ENCODE measurements around the gene OR51B5. TPM values are rescaled to one million over a fixed set of nuclear protein-coding genes. Genes with fewer than 3 reads are reported as not detected.

The OR51B5 gene, protein sequence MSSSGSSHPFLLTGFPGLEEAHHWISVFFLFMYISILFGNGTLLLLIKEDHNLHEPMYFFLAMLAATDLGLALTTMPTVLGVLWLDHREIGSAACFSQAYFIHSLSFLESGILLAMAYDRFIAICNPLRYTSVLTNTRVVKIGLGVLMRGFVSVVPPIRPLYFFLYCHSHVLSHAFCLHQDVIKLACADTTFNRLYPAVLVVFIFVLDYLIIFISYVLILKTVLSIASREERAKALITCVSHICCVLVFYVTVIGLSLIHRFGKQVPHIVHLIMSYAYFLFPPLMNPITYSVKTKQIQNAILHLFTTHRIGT
- polyA plus RNA-seq (2012; rRNA removed) = 0.15 and 0.29 TPM in 2 replicates
- 0.20 and 0.24 TPM in 2 replicates for polyA plus RNA-seq (2012; cell fraction: cytosol; rRNA removed)
- 0.53 and 0.57 TPM in 2 replicates for polyA plus RNA-seq (2012; cell fraction: nucleus; rRNA removed)

DNA sequence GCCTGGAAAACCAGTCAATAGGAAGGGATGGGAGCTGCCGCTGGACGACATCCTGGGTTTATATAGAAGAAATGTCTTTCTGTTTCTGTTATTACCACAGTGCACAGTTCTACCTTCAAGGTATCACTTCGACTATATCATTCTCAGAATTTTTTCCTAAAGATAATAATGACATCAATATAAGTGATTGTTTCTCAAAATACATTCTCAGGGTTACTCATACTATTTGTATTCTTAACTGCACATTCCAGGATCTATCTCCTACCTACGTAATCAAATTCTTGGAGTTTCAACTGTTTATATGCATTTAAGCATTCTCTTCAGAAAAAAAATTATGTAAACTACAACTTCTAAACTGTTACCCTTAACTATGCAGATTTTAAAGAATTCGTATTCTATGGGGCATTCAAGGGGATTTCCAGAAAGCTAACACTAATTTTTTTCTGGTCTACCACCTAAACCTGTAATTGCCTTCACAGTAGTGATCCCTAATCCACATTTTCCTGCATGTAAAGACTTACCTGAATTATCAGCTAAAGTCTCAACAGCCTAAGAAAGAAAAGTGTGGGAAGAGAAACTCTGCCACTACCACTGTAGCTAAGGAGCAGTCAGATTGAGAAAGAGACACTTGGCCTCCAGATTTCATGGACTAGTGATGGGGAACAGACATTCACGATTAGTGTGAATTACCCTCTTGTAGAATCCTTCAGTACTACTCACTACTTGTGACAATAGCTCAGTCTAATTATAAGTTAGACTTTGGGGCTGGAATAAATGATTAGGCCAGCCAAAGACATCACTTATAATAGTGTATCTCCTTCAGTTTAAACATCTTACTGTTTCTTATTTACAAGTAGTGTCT lies at the start of gene OR51B5:
Gene OR51B5, minus strand, starts transcription at position 51 of the 862 bp plus-strand sequence. Its CDS starts 0 bp downstream, at position 51.
- CTCF ChIA-PET = interaction anchor here (1.3 kb wide), 1 partner anchor 9 kb away, joined by 3 read pairs; no protein-coding TSS in a partner anchor
- WGBS (ENCODE audit: low lambda C conversion rate) = 11% methylated on average over 6 of the region's 6 CpGs

DNA sequence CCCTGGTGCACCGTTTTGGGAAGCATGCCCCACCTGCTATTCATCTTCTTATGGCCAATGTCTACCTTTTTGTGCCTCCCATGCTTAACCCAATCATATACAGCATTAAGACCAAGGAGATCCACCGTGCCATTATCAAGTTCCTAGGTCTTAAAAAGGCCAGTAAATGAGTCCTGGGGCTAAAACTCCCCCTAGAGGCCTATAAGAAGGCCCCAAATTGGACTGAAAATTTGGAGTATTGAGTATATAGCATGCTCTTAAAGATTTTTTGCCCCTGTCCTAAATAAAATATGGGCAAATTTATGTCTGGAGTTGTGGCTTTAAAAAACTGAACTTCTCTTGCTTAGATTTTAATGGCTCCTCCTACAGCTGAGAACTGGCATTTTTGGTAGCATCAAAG lies 46.9 kb upstream of the OR51B5 start:
- H3K9me3 ChIP-seq = no peaks in the 10 kb centered on the region
- H2AFZ ChIP-seq (ENCODE audit: low read depth) = no peak overlapping the region
- H3K9ac ChIP-seq = no peak overlapping the region
- H3K27ac ChIP-seq (ENCODE audit: low read depth in 2 of 2, low read length in 1 of 2) = no peak overlapping the region
- H3K79me2 ChIP-seq (ENCODE audit: insufficient read depth) = no peaks in the 10 kb centered on the region
- H4K20me1 ChIP-seq (ENCODE audit: insufficient read depth) = no peaks in the 10 kb centered on the region
- H3K27me3 ChIP-seq (ENCODE audit: insufficient read depth) = no peaks in the 10 kb centered on the region; the same call in 1 of the 2 replicates
- 13% methylated on average over 2 of the region's 2 CpGs for WGBS (ENCODE audit: low lambda C conversion rate)
- ChIA-PET CTCF (interaction anchor here (1.8 kb wide), 1 partner anchor 9 kb away, joined by 9 read pairs; no protein-coding TSS in a partner anchor), POLR2A (no interaction called here)
- H3K4me2 ChIP-seq = no peak overlapping the region
- no peaks in the 10 kb centered on the region for H3K36me3 ChIP-seq (replicated peaks in 1 of 2; ENCODE audit: control insufficient read depth in 1 of 2, insufficient read depth in 2 of 2, low read length in 1 of 2)
- no peak for DNase-seq
- TF ChIP-seq FOXM1 (IDR thresholded peaks at IDR 0.05; ENCODE audit: low read depth) = no peak
- TF ChIP-seq, protein P1, sequence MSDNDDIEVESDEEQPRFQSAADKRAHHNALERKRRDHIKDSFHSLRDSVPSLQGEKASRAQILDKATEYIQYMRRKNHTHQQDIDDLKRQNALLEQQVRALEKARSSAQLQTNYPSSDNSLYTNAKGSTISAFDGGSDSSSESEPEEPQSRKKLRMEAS (IDR thresholded peaks at IDR 0.05; ENCODE audit: low read depth) = no peak
- TF ChIP-seq, protein P2, sequence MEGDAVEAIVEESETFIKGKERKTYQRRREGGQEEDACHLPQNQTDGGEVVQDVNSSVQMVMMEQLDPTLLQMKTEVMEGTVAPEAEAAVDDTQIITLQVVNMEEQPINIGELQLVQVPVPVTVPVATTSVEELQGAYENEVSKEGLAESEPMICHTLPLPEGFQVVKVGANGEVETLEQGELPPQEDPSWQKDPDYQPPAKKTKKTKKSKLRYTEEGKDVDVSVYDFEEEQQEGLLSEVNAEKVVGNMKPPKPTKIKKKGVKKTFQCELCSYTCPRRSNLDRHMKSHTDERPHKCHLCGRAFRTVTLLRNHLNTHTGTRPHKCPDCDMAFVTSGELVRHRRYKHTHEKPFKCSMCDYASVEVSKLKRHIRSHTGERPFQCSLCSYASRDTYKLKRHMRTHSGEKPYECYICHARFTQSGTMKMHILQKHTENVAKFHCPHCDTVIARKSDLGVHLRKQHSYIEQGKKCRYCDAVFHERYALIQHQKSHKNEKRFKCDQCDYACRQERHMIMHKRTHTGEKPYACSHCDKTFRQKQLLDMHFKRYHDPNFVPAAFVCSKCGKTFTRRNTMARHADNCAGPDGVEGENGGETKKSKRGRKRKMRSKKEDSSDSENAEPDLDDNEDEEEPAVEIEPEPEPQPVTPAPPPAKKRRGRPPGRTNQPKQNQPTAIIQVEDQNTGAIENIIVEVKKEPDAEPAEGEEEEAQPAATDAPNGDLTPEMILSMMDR (IDR thresholded peaks at IDR 0.05) = peak; percentile 16; the same call in 1 of the 2 replicates
- TF ChIP-seq, protein P3, sequence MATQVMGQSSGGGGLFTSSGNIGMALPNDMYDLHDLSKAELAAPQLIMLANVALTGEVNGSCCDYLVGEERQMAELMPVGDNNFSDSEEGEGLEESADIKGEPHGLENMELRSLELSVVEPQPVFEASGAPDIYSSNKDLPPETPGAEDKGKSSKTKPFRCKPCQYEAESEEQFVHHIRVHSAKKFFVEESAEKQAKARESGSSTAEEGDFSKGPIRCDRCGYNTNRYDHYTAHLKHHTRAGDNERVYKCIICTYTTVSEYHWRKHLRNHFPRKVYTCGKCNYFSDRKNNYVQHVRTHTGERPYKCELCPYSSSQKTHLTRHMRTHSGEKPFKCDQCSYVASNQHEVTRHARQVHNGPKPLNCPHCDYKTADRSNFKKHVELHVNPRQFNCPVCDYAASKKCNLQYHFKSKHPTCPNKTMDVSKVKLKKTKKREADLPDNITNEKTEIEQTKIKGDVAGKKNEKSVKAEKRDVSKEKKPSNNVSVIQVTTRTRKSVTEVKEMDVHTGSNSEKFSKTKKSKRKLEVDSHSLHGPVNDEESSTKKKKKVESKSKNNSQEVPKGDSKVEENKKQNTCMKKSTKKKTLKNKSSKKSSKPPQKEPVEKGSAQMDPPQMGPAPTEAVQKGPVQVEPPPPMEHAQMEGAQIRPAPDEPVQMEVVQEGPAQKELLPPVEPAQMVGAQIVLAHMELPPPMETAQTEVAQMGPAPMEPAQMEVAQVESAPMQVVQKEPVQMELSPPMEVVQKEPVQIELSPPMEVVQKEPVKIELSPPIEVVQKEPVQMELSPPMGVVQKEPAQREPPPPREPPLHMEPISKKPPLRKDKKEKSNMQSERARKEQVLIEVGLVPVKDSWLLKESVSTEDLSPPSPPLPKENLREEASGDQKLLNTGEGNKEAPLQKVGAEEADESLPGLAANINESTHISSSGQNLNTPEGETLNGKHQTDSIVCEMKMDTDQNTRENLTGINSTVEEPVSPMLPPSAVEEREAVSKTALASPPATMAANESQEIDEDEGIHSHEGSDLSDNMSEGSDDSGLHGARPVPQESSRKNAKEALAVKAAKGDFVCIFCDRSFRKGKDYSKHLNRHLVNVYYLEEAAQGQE (IDR thresholded peaks at IDR 0.05; ENCODE audit: low read depth, low read length) = no peak
- TF ChIP-seq, protein P4, sequence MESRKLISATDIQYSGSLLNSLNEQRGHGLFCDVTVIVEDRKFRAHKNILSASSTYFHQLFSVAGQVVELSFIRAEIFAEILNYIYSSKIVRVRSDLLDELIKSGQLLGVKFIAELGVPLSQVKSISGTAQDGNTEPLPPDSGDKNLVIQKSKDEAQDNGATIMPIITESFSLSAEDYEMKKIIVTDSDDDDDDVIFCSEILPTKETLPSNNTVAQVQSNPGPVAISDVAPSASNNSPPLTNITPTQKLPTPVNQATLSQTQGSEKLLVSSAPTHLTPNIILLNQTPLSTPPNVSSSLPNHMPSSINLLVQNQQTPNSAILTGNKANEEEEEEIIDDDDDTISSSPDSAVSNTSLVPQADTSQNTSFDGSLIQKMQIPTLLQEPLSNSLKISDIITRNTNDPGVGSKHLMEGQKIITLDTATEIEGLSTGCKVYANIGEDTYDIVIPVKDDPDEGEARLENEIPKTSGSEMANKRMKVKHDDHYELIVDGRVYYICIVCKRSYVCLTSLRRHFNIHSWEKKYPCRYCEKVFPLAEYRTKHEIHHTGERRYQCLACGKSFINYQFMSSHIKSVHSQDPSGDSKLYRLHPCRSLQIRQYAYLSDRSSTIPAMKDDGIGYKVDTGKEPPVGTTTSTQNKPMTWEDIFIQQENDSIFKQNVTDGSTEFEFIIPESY (IDR thresholded peaks at IDR 0.05; ENCODE audit: borderline replicate concordance, low read depth) = no peak
- no peak for TF ChIP-seq YY1 (IDR thresholded peaks at IDR 0.05; ENCODE audit: low read depth)
- TF ChIP-seq FOSL2 (IDR thresholded peaks at IDR 0.05; ENCODE audit: borderline replicate concordance, low read depth) = no peak
- H3K4me3 ChIP-seq (ENCODE audit: low read depth in 2 of 2, low read length in 1 of 2) = no peak overlapping the region
- H3K9me2 ChIP-seq = no peaks in the 10 kb centered on the region
- no peaks in the 10 kb centered on the region for H3K4me1 ChIP-seq (ENCODE audit: control insufficient read depth in 1 of 2, insufficient read depth in 2 of 2, low read depth in 1 of 2, low read length in 1 of 2)
- H3F3A ChIP-seq (replicated peaks; ENCODE audit: insufficient read depth) = no peaks in the 10 kb centered on the region

More for the DNA sequence above, at the start of gene OR51B5:
- H3K36me3 ChIP-seq (replicated peaks in 1 of 2; ENCODE audit: control insufficient read depth in 1 of 2, insufficient read depth in 2 of 2, low read length in 1 of 2) = no peaks in the 10 kb centered on the region
- H3K4me1 ChIP-seq (ENCODE audit: control insufficient read depth in 1 of 2, insufficient read depth in 2 of 2, low read depth in 1 of 2, low read length in 1 of 2) = no peaks in the 10 kb centered on the region
- no peaks in the 10 kb centered on the region for H3K79me2 ChIP-seq (ENCODE audit: insufficient read depth)
- no peak for DNase-seq
- H4K20me1 ChIP-seq (ENCODE audit: insufficient read depth) = no peaks in the 10 kb centered on the region
- H3K9me3 ChIP-seq = no peaks in the 10 kb centered on the region
- H3K4me3 ChIP-seq (ENCODE audit: low read depth in 2 of 2, low read length in 1 of 2) = no peak within 1 kb of the TSS
- H3F3A ChIP-seq (replicated peaks; ENCODE audit: insufficient read depth) = no peaks in the 10 kb centered on the region
- no peak within 1 kb of the TSS for H2AFZ ChIP-seq (ENCODE audit: low read depth)
- POLR2A ChIA-PET = no interaction called here
- H3K4me2 ChIP-seq = no peak within 1 kb of the TSS
- H3K27me3 ChIP-seq (ENCODE audit: insufficient read depth) = no peaks in the 10 kb centered on the region; the same call in 1 of the 2 replicates
- H3K9me2 ChIP-seq = no peaks in the 10 kb centered on the region
- TF ChIP-seq, protein P1 (IDR thresholded peaks at IDR 0.05; ENCODE audit: low read depth) = no peak
- TF ChIP-seq JUND (IDR thresholded peaks at IDR 0.05) (no peak), NFIC (IDR thresholded peaks at IDR 0.05; ENCODE audit: borderline replicate concordance) (no peak), MXI1 (IDR thresholded peaks at IDR 0.05; ENCODE audit: low read depth, low read length) (no peak)
- TF ChIP-seq, protein P5, sequence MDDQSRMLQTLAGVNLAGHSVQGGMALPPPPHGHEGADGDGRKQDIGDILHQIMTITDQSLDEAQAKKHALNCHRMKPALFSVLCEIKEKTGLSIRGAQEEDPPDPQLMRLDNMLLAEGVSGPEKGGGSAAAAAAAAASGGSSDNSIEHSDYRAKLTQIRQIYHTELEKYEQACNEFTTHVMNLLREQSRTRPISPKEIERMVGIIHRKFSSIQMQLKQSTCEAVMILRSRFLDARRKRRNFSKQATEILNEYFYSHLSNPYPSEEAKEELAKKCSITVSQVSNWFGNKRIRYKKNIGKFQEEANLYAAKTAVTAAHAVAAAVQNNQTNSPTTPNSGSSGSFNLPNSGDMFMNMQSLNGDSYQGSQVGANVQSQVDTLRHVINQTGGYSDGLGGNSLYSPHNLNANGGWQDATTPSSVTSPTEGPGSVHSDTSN (IDR thresholded peaks at IDR 0.05) = no peak
- no peak within 1 kb of the TSS for H3K27ac ChIP-seq (ENCODE audit: low read depth in 2 of 2, low read length in 1 of 2)
- H3K9ac ChIP-seq = no peak within 1 kb of the TSS

All from SK-N-SH (cell line).